ENCODE measurements around the gene P2RY2. TPM values are rescaled to one million over a fixed set of nuclear protein-coding genes. Genes with fewer than 3 reads are reported as not detected.

P2RY2 gene
- total RNA-seq, 1 experiment from 2014 or later: 0.26 TPM

DNA sequence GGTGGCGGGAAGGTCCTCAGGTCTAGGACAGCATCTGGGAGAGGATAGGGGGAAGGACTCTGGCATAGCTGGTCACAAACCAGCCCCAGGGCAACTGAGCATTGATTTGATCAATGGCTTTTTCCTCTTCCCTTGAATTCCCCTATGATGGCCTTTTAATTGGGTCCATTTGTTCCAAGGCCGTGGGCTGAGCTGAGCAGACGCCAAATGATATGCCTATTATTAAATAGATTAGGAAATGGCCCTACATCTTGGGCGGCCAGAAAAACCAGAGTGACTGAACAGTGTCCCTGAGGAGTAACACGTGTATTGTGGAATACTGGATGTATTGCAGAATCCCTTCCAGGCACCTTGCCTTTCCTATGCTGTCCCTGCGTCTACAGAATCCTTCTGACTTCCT lies 27.4 kb downstream of the P2RY2 start:
- Histone ChIP-seq H2BK15ac (ENCODE audit: low read depth, low read length) (no peak overlapping the region), H3K23ac (ENCODE audit: insufficient read length, low read depth, low read length) (no peak overlapping the region), H2AFZ (ENCODE audit: low read length) (no peak overlapping the region), H3T11ph (ENCODE audit: low read length) (no peak overlapping the region), H3K9me3 (ENCODE audit: control insufficient read depth, low read depth, low read length) (no peaks in the 10 kb centered on the region), H3K18ac (ENCODE audit: insufficient read length, low read depth, low read length) (no peak overlapping the region), H3K56ac (ENCODE audit: insufficient read length, low read depth, low read length) (no peak overlapping the region), H3K27me3 (ENCODE audit: insufficient read depth, low read length) (no peaks in the 10 kb centered on the region; the same call in 1 of the 2 replicates), H3K14ac (ENCODE audit: insufficient read depth, low read length) (no peak overlapping the region), H3K4me2 (ENCODE audit: insufficient read depth, insufficient read length, low read length) (no peak overlapping the region), H4K91ac (ENCODE audit: insufficient read length, low read depth, low read length) (no peak overlapping the region), H2BK5ac (ENCODE audit: insufficient read length, low read length) (no peak overlapping the region), H4K8ac (replicated peaks; ENCODE audit: insufficient read length, low read depth, low read length) (no peak overlapping the region), H3K79me2 (ENCODE audit: insufficient read depth, low read length) (no peaks in the 10 kb centered on the region), H4K20me1 (ENCODE audit: control insufficient read depth, insufficient read depth, insufficient read length) (no peaks in the 10 kb centered on the region), H4K5ac (ENCODE audit: insufficient read length, low read depth, low read length) (no peak overlapping the region), H3K23me2 (ENCODE audit: insufficient read length, low read depth, low read length, poor library complexity, severe bottlenecking) (no peaks in the 10 kb centered on the region), H2BK20ac (ENCODE audit: low read depth, low read length, poor library complexity, severe bottlenecking) (no peak overlapping the region), H2AK5ac (ENCODE audit: insufficient read length, low read length) (no peak overlapping the region), H3K4me1 (ENCODE audit: insufficient read depth, low read length) (peaks cover 4% of the 10 kb centered on the region; the same call in 1 of the 2 replicates), H3K79me1 (ENCODE audit: insufficient read depth, low read depth, low read length, poor library complexity, severe bottlenecking) (no peaks in the 10 kb centered on the region), H3K9ac (ENCODE audit: extremely low read depth, insufficient read length, low read length) (no peak overlapping the region), H3K4ac (ENCODE audit: low read depth, low read length) (no peak overlapping the region), H3K27ac (ENCODE audit: insufficient read length, low read depth, low read length) (no peak overlapping the region), H2BK120ac (ENCODE audit: low read depth, low read length, poor library complexity, severe bottlenecking) (no peak overlapping the region), H2BK12ac (ENCODE audit: insufficient read length, low read depth, low read length) (no peak overlapping the region)
- peaks cover 29 to 30% of the 10 kb centered on the region in 2 experiments for H3K4me1 Mint-ChIP-seq
- no peak for TF ChIP-seq CTCF (conservative IDR thresholded peaks at IDR 0.05)
- no peaks in the 10 kb centered on the region; a peak in 1 of 7 replicates for H3K36me3 Mint-ChIP-seq (ENCODE audit: insufficient read depth in 1 of 3, low read depth in 3 of 3)
- WGBS (ENCODE audit: extremely low coverage, insufficient read length, low lambda C conversion rate): no CpG with 5 or more reads among the region's 6 CpGs
- H3K27ac Mint-ChIP-seq: no peak overlapping the region
- no peak overlapping the region for H3K4me3 Mint-ChIP-seq
- no peaks in the 10 kb centered on the region; a peak in 1 of 5 replicates for H3K9me3 Mint-ChIP-seq
- peaks cover 4% of the 10 kb centered on the region; the same call in 1 of the 2 replicates for H3K27me3 Mint-ChIP-seq (ENCODE audit: low read depth)
- no peak for DNase-seq
